ENCODE results near the gene RALBP1.

Gene RALBP1

GRCh38 chr18:9549405-9549804 is 74.1 kb downstream of the RALBP1 start:
- Histone ChIP-seq H3K27ac (no peak overlapping the region), H3K27me3 (replicated peaks) (no peaks in the 10 kb centered on the region), H3K36me3 (replicated peaks) (peaks cover 71% of the 10 kb centered on the region), H3K4me3 (ENCODE audit: low read depth, low read length) (no peak overlapping the region)
- in situ Hi-C loops (cut with HindIII; ENCODE audit: low pct_ligation_motif_present, low sequenced_read_pairs) = no loop called here
- no peak for DNase-seq
- TF ChIP-seq CTCF (IDR thresholded peaks at IDR 0.05; ENCODE audit: low read depth, low read length, missing control alignments) = peak; percentile 29

GRCh38 chr18:9550429-9550828 is 75.1 kb downstream of the RALBP1 start:
- DNase-seq = no peak
- no peak for TF ChIP-seq CTCF (IDR thresholded peaks at IDR 0.05; ENCODE audit: low read depth, low read length, missing control alignments)
- Histone ChIP-seq H3K4me3 (ENCODE audit: low read depth, low read length) (no peak overlapping the region), H3K27me3 (replicated peaks) (no peaks in the 10 kb centered on the region), H3K36me3 (replicated peaks) (peaks cover 69% of the 10 kb centered on the region), H3K27ac (no peak overlapping the region)
- in situ Hi-C loops (cut with HindIII; ENCODE audit: low pct_ligation_motif_present, low sequenced_read_pairs) = no loop called here

GRCh38 chr18:9552191-9552590 is 76.9 kb downstream of the RALBP1 start:
- DNase-seq = no peak
- H3K4me3 ChIP-seq (ENCODE audit: low read depth, low read length) = no peak overlapping the region
- in situ Hi-C loops (cut with HindIII; ENCODE audit: low pct_ligation_motif_present, low sequenced_read_pairs) = no loop called here
- no peak for TF ChIP-seq CTCF (IDR thresholded peaks at IDR 0.05; ENCODE audit: low read depth, low read length, missing control alignments)
- no peaks in the 10 kb centered on the region for H3K27me3 ChIP-seq (replicated peaks)
- H3K36me3 ChIP-seq (replicated peaks) = peaks cover 64% of the 10 kb centered on the region
- H3K27ac ChIP-seq = no peak overlapping the region

- TF ChIP-seq CTCF (IDR thresholded peaks at IDR 0.05; ENCODE audit: low read depth, low read length, missing control alignments) = no peak
- in situ Hi-C loops (cut with HindIII; ENCODE audit: low pct_ligation_motif_present, low sequenced_read_pairs) = no loop called here
- H3K36me3 ChIP-seq (replicated peaks) = peaks cover 62% of the 10 kb centered on the region
These were observed 77.3 kb downstream of the RALBP1 start for GRCh38 chr18:9552616-9553015.

GRCh38 chr18:9557250-9557943 is 82.1 kb downstream of the RALBP1 start:
- no peak for DNase-seq
- TF ChIP-seq CTCF (IDR thresholded peaks at IDR 0.05; ENCODE audit: low read depth, low read length, missing control alignments) = no peak
- in situ Hi-C loops (cut with HindIII; ENCODE audit: low pct_ligation_motif_present, low sequenced_read_pairs) = no loop called here

More at GRCh38 chr18:9552616-9553015, 77.3 kb downstream of the RALBP1 start:
- no peak overlapping the region for H3K4me3 ChIP-seq (ENCODE audit: low read depth, low read length)
- H3K27me3 ChIP-seq (replicated peaks) = no peaks in the 10 kb centered on the region
- DNase-seq = no peak
- H3K27ac ChIP-seq = no peak overlapping the region

More at GRCh38 chr18:9557250-9557943, 82.1 kb downstream of the RALBP1 start:
- no peaks in the 10 kb centered on the region for H3K27me3 ChIP-seq (replicated peaks)
- H3K4me3 ChIP-seq (ENCODE audit: low read depth, low read length) = no peak overlapping the region
- H3K27ac ChIP-seq = no peak overlapping the region
- H3K36me3 ChIP-seq (replicated peaks) = peaks cover 61% of the 10 kb centered on the region
